ENCODE data around the gene SLC25A38.

DNA sequence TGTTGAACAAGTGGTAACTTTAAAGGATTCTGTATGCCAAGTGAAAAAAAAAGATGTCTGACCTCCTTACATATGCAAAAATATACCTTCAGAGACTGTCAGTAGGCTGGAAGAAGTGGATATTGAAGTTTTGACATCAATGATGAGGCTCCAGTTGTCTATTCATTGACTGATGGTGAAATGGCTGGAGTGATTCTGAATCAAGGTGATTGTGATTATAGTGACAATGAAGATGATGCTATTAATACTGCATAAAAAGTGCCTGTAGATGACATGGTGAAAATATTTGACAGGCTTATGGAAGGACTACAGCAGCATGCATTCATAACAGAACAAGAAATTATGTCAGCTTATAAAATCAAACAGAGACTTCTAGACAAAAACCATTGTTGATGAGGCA lies 49.6 kb upstream of the SLC25A38 start:
- TF ChIP-seq, protein P1, sequence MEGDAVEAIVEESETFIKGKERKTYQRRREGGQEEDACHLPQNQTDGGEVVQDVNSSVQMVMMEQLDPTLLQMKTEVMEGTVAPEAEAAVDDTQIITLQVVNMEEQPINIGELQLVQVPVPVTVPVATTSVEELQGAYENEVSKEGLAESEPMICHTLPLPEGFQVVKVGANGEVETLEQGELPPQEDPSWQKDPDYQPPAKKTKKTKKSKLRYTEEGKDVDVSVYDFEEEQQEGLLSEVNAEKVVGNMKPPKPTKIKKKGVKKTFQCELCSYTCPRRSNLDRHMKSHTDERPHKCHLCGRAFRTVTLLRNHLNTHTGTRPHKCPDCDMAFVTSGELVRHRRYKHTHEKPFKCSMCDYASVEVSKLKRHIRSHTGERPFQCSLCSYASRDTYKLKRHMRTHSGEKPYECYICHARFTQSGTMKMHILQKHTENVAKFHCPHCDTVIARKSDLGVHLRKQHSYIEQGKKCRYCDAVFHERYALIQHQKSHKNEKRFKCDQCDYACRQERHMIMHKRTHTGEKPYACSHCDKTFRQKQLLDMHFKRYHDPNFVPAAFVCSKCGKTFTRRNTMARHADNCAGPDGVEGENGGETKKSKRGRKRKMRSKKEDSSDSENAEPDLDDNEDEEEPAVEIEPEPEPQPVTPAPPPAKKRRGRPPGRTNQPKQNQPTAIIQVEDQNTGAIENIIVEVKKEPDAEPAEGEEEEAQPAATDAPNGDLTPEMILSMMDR (conservative IDR thresholded peaks at IDR 0.05 in 1 of 2, IDR thresholded peaks at IDR 0.05 in 1 of 2; ENCODE audit: low read depth in 1 of 2, low read length in 2 of 2), result no peak
- TF ChIP-seq EZH2 (IDR thresholded peaks at IDR 0.05; ENCODE audit: low read length, missing control alignments), result no peak
